Keratinocyte (primary cell): ENCODE measurements around the gene FAM240A. TPM values are rescaled to one million over a fixed set of nuclear protein-coding genes. Genes with fewer than 3 reads are reported as not detected.

Experiments used
- DNase-seq: peaks from one replicate; pipeline ENCODE4 v3.0.0-alpha.2; 2011; ENCODE audit warnings: low read depth, missing footprints, low spot score
- FAIRE-seq: peaks from 2 replicates; lab custom pipeline; 2011; peaks lifted over from hg19 to GRCh38; lab: Jason Lieb, UNC
- H2AFZ ChIP-seq: 2 replicates; pipeline ENCODE4 v1.6.0; 2012; ENCODE audit warnings: low read length, control low read depth, inconsistent platforms; ENCODE audit not compliant: control insufficient read depth
- H3K27ac ChIP-seq: 2 replicates; pipeline ENCODE4 v1.5.1; 2011; ENCODE audit warnings: low read length; ENCODE audit not compliant: control insufficient read depth, insufficient read depth
- H3K27me3 ChIP-seq: 3 replicates; pipeline ENCODE4 v1.6.0; 2011; ENCODE audit warnings: low read length; ENCODE audit not compliant: control insufficient read depth, insufficient read depth; ENCODE audit errors: extremely low read depth
- H3K36me3 ChIP-seq, 2 experiments: 2 replicates in 1 of 2; 3 replicates in 1 of 2; pipeline ENCODE4 v1.5.1; 2011; ENCODE audit warnings: low read length in 2 of 2, mild to moderate bottlenecking in 1 of 2; ENCODE audit not compliant: control insufficient read depth in 2 of 2, insufficient read depth in 2 of 2; ENCODE audit errors: extremely low read depth in 1 of 2
- H3K4me1 ChIP-seq: 3 replicates; pipeline ENCODE4 v1.5.1; 2011; ENCODE audit warnings: low read length; ENCODE audit not compliant: control insufficient read depth, insufficient read depth; ENCODE audit errors: extremely low read depth
- H3K4me2 ChIP-seq: 3 replicates; pipeline ENCODE4 v1.6.0; 2011; ENCODE audit warnings: low read depth, low read length; ENCODE audit not compliant: control insufficient read depth, insufficient read depth; ENCODE audit errors: extremely low read depth
- H3K4me3 ChIP-seq, 3 experiments: fragments of 200-600 bp in 1 of 3; sonication (generic) in 1 of 3; 2 replicates in 2 of 3; 3 replicates in 1 of 3; pipeline ENCODE4 v1.5.1; 2011 to 2016; ENCODE audit warnings: low read length in 3 of 3, mild to moderate bottlenecking in 3 of 3, control low read depth in 2 of 3, inconsistent platforms in 1 of 3, low read depth in 1 of 3, mixed read lengths in 1 of 3, mixed run types in 1 of 3, moderate library complexity in 1 of 3; ENCODE audit not compliant: control insufficient read depth in 2 of 3, insufficient read depth in 2 of 3; ENCODE audit errors: extremely low read depth in 1 of 3
- H3K79me2 ChIP-seq: 2 replicates; pipeline ENCODE4 v1.6.0; 2012; ENCODE audit warnings: low read length; ENCODE audit not compliant: control insufficient read depth, insufficient read depth
- H3K9ac ChIP-seq: 3 replicates; pipeline ENCODE4 v1.6.0; 2011; ENCODE audit warnings: low read length; ENCODE audit not compliant: control insufficient read depth, insufficient read depth; ENCODE audit errors: extremely low read depth
- H3K9me1 ChIP-seq: 3 replicates; pipeline ENCODE4 v1.6.0; 2011; ENCODE audit warnings: low read length; ENCODE audit not compliant: control insufficient read depth, insufficient read depth; ENCODE audit errors: extremely low read depth
- H3K9me3 ChIP-seq: 2 replicates; pipeline ENCODE4 v1.5.1; 2012; ENCODE audit warnings: low read depth, low read length; ENCODE audit not compliant: control insufficient read depth
- H4K20me1 ChIP-seq: 3 replicates; pipeline ENCODE4 v1.6.0; 2011; ENCODE audit warnings: low read length; ENCODE audit not compliant: control insufficient read depth, insufficient read depth; ENCODE audit errors: extremely low read depth
- CTCF ChIP-seq, 3 experiments: IDR thresholded peaks in 1 of 3; conservative IDR thresholded peaks in 1 of 3; optimal IDR thresholded peaks in 1 of 3; 2 replicates in 2 of 3; 3 replicates in 1 of 3; pipeline versions ENCODE3 to v1.5.1; 2011; ENCODE audit warnings: low read length in 3 of 3, mild to moderate bottlenecking in 3 of 3, moderate library complexity in 2 of 3, control low read depth in 1 of 3, inconsistent platforms in 1 of 3; ENCODE audit not compliant: insufficient read depth in 2 of 3; ENCODE audit errors: extremely low read depth in 1 of 3
- EZH2 ChIP-seq: IDR thresholded peaks from one replicate; pipeline ENCODE4 v1.6.1; 2012; ENCODE audit warnings: inconsistent platforms, mild to moderate bottlenecking, low read length, moderate library complexity
- dilution Hi-C: fragments of 300-500 bp; cut with MboI; formaldehyde crosslinking; loops from one replicate; pipeline ENCODE4 v1.7.0; 2020; ENCODE audit warnings: low sequenced_read_pairs; ENCODE audit not compliant: extremely low pct_ligation_motif_present
- polyA plus RNA-seq, 5 experiments: library from polyadenylated mRNA; depleted of rRNA in 3 of 5; stranded (reverse) in 3 of 5; stranded (forward) in 1 of 5; unstranded in 1 of 5; fragments of >200 nt; gene quantifications; 1 replicate in 1 of 5; 2 replicates in 3 of 5; 3 replicates in 1 of 5; pipeline versions ENCODE4 v1.2.1 to v1.2.3, GENCODE V29; 2011 to 2012; ENCODE audit warnings: missing spikeins in 2 of 5, low read depth in 1 of 5, low replicate concordance in 1 of 5

The FAM240A gene
- polyA plus RNA-seq, 1 donor (not counting 4 experiments of a cell fraction or from before 2014, with no cell fraction given): not detected

DNA sequence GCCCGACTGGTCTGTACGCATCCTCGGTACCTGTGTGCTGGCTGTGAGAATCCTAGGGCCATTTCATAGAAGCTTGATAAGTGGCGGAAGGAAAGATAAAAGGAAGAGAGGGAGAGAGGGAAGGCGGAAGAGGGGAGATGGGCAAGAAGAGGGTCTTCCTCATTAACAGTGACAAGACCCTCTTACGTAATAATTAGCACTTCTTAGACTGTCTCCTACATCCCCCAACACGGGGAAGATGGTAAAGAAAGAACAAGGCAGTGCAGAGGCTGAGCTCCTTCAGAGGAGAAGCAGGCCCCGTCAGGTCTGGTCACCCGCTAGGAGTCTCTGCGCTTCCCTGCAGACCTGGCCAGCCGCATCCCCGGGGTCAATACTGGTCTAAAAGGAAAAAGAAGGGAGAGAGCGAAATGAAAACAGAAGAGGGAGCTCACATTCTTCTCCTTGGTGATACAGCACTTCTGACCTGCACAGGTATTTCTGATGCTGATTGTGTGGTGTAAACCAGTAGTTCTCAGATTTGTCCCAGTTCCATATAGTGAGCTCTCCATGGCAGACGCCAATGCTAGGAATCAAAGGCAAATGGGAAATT is 19.0 kb upstream of the FAM240A start:
- Histone ChIP-seq H3K4me1 (no peaks in the 10 kb centered on the region), H3K9me3 (no peaks in the 10 kb centered on the region), H3K36me3 (no peaks in the 10 kb centered on the region), H3K79me2 (no peaks in the 10 kb centered on the region), H3K9ac (no peak overlapping the region), H3K9me1 (no peaks in the 10 kb centered on the region), H4K20me1 (no peaks in the 10 kb centered on the region), H3K4me3 (no peak overlapping the region), H3K27ac (no peak overlapping the region), H3K27me3 (no peaks in the 10 kb centered on the region), H2AFZ (no peak overlapping the region), H3K4me2 (no peak overlapping the region)
- dilution Hi-C loops: no loop called here
- DNase-seq (no peak), FAIRE-seq (no peak)
- no peak for TF ChIP-seq CTCF (optimal IDR thresholded peaks at IDR 0.05 in 1 of 3, IDR thresholded peaks at IDR 0.05 in 1 of 3, conservative IDR thresholded peaks at IDR 0.05 in 1 of 3; ENCODE audit: extremely low read depth in 1 of 3, insufficient read depth in 2 of 3, low read length in 3 of 3)
- no peak for TF ChIP-seq EZH2

DNA sequence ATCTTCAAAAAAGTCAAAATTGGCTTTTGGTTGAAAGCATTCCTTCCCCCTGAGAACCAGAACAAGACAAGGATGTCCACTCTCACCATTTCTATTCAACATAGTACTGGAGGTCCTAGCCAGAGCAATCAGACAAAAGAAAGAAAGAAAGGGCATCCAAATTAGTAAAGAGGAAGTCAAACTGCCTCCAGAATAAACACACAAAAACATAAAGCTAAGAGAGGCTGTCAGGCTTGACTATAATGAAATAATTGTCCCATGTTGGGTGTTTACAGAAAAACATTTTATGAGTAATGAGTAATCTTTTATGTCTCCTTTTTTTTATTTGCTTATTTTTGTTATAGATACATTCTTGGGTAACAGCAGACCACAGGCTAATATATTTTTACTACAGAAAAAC is 18.3 kb upstream of the FAM240A start:
- TF ChIP-seq CTCF (optimal IDR thresholded peaks at IDR 0.05 in 1 of 3, IDR thresholded peaks at IDR 0.05 in 1 of 3, conservative IDR thresholded peaks at IDR 0.05 in 1 of 3; ENCODE audit: extremely low read depth in 1 of 3, insufficient read depth in 2 of 3, low read length in 3 of 3): no peak
- no peak for TF ChIP-seq EZH2
- no peaks in the 10 kb centered on the region for H3K4me1 ChIP-seq
- no peaks in the 10 kb centered on the region for H3K9me3 ChIP-seq
- H3K4me3 ChIP-seq: no peak overlapping the region
- no peaks in the 10 kb centered on the region for H3K27me3 ChIP-seq
- no peaks in the 10 kb centered on the region for H4K20me1 ChIP-seq
- DNase-seq (no peak), FAIRE-seq (no peak)
- dilution Hi-C loops: no loop called here
- no peak overlapping the region for H3K27ac ChIP-seq
- no peaks in the 10 kb centered on the region for H3K79me2 ChIP-seq
- H2AFZ ChIP-seq: no peak overlapping the region
- no peaks in the 10 kb centered on the region for H3K36me3 ChIP-seq
- H3K9me1 ChIP-seq: no peaks in the 10 kb centered on the region
- H3K9ac ChIP-seq: no peak overlapping the region
- no peak overlapping the region for H3K4me2 ChIP-seq
